PC-3 (cell line): ENCODE measurements around the gene BAZ2A.

Experiments
- EZH2 ChIP-seq: fragments of 300-600 bp; sonication (generic); IDR thresholded peaks from one replicate; pipeline ENCODE4 v1.6.1; 2017; ENCODE audit warnings: antibody characterized with exemption, mild to moderate bottlenecking, low read length; ENCODE audit not compliant: unreplicated experiment
- EZH2phosphoT487 ChIP-seq: fragments of 300-600 bp; sonication (generic); IDR thresholded peaks from 2 replicates; pipeline ENCODE4 v1.6.1; 2018; ENCODE audit warnings: mild to moderate bottlenecking, antibody characterized with exemption, low read length, borderline replicate concordance
- TF ChIP-seq, protein P1 (sequence below): fragments of 300-600 bp; sonication (generic); conservative IDR thresholded peaks from 2 replicates; pipeline ENCODE4 v1.5.1; 2017; ENCODE audit warnings: antibody characterized with exemption, low read depth, mild to moderate bottlenecking, low read length

DNA sequence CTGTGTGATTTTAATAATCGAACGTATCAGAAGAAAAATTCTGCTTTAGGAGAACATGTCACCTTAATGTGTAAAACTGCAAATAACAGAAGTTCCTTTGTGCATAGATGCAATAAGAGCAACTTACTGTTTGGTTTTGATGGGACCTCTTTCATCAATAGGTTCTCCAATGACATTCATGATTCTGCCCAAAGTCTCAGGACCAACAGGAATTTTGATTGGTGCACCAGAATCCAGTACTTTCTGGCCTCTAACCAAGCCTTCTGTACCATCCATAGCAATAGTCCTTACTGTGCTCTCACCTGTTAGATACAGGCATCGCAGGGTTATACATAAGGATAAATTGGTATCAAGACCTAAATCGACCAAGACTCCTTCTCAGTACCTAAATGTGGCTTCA lies 14.5 kb upstream of the BAZ2A start:
- TF ChIP-seq, protein P1, sequence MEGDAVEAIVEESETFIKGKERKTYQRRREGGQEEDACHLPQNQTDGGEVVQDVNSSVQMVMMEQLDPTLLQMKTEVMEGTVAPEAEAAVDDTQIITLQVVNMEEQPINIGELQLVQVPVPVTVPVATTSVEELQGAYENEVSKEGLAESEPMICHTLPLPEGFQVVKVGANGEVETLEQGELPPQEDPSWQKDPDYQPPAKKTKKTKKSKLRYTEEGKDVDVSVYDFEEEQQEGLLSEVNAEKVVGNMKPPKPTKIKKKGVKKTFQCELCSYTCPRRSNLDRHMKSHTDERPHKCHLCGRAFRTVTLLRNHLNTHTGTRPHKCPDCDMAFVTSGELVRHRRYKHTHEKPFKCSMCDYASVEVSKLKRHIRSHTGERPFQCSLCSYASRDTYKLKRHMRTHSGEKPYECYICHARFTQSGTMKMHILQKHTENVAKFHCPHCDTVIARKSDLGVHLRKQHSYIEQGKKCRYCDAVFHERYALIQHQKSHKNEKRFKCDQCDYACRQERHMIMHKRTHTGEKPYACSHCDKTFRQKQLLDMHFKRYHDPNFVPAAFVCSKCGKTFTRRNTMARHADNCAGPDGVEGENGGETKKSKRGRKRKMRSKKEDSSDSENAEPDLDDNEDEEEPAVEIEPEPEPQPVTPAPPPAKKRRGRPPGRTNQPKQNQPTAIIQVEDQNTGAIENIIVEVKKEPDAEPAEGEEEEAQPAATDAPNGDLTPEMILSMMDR: no peak
- TF ChIP-seq EZH2: no peak
- TF ChIP-seq EZH2phosphoT487: no peak
